GM19351 (cell line): ENCODE results near the gene LPP.
"Not testable (repeated sequence)": the region's sequence is repeated elsewhere in the genome, so short reads cannot be mapped to it uniquely, and the experiment has no call there.

Experiments used
- ATAC-seq: cut with Tn5 transposase; IDR thresholded peaks from one replicate; pipeline ENCODE4 v1.9.1; 2021; ENCODE audit warnings: mild to moderate bottlenecking, moderate library complexity; ENCODE audit not compliant: unreplicated experiment

The LPP gene

GRCh38 chr3:188690064-188690463, 536.1 kb downstream of the LPP start:
- ATAC-seq = no peak

DNA sequence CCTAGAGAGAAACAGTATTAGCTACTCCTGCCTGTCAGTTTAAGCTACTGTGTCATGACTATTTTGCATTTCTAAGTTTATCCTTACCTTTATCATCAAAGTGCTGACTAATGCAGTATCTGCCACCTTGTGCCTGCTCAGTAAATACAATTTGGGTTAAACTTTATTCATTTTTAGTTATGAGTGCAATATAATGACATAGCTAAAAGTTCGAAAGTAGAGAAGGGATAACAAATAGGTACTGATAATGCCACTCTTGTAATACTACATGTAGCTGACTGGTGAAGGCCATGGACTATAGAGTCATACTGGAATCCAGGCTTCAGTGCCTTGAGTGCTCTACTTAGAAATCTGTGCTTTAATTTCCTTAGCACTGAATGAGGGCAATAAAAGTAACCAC, 537.0 kb downstream of the LPP start:
- ATAC-seq = no peak

DNA sequence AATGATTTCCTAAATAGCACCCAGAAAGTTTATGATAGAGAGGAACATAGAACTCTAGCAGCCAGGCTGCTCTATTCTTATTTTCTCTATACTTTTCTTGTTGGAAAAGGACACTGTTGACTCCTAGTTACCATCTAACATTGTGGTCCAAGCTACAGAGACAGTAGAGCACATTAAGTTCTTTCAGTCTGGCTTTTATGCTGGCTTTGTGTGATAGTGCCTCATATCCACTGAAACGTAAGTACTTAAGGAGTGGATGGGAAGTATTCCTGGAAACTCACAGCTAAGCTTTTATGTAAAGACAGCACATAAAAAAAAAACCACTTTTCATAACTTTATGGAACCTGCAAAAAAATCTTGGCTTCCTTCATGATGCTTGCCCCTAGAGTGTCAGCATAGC, 537.7 kb downstream of the LPP start:
- ATAC-seq = no peak

GRCh38 chr3:188692700-188693099, 538.7 kb downstream of the LPP start:
- ATAC-seq = no peak

GRCh38 chr3:188693435-188693834, 539.5 kb downstream of the LPP start:
- ATAC-seq = no peak

- no peak for ATAC-seq
Measured at GRCh38 chr3:188695241-188695640, 541.3 kb downstream of the LPP start.

- peak; percentile 88 for ATAC-seq
Measured at GRCh38 chr3:188697127-188697526, 543.2 kb downstream of the LPP start.

DNA sequence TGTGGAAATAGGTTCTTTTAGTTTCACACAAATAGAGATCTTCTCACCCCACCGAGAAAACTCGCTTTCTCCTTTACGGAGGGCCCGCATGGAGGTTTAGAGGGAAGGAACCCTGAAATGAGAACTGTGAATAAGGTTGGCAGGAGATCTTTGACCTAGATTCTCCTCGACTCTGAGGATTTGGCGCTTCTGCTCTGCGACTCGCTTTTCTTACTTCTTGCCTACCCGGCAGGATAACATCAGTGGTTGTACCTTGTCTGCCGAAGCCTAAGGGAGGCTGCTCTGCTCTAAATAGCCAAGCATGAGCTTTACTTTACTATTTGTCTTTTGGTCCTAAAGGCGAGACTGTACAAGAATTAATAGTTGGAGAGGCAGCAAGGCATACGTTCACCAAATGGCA, 544.5 kb downstream of the LPP start:
- no peak for ATAC-seq

GRCh38 chr3:188700501-188700900, 546.5 kb downstream of the LPP start:
- no peak for ATAC-seq

DNA sequence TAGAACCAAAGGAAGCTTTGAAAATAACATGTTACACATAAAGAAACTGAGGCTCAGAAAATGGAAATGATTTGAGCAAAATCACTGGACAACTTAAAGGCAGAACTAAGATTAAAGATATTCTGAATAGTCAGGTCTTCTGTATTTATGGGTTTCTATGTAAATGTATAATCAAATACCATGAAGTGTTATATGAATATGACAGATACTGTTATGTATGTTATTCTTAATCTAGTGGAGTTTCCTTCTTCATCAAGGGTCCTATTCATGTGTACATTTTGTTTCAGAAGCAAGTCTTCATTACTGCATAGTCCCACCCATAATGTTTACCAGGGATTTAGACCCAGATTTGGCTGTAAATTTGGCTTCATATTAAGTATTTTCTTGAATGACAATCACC, 547.0 kb downstream of the LPP start:
- no peak for ATAC-seq

DNA sequence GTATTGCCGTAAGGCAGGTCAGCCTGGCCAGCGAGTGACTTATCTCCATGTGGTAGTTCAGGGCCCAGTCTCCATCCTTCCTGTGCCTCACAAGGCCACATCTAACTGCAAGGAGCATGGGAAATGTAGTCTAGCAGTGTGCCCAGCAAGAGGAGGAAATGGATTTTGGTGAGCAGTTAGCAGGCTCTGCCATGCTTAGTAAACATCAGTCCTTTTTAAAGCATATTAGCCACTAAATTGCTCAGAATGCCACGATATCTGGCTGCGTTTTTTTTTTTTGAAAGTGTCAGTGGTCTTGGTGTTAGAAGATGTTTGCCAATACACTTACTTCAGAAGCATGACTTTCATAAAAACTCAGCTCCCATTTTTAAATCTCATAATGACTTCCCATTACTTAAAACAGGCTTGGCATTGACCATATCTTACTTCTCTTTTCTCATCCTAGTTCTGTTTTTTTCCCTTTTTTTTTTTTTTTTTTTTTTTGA, 547.6 kb downstream of the LPP start:
- ATAC-seq = no peak

- not testable (repeated sequence) for ATAC-seq
Measured at GRCh38 chr3:188702028-188702427, 548.1 kb downstream of the LPP start.

GRCh38 chr3:188706176-188706575, 552.2 kb downstream of the LPP start:
- ATAC-seq = no peak

DNA sequence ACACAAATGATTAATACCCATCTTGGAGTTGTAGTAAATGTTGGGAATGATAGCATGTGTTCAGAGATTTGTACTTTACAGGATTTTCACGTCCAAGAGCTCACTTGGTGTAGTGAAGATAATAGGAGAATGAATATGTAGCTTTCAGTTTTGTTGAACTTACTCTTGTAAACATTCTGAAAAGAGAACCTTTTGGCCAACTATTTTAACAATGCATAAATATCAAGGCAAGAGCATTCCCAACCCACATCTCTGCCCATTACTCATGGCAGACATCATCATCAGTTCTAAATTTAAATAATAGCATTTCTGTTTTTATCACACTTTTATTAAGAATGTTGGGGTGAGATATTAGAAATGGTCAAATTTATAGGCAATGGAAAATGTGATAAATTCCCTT, 552.6 kb downstream of the LPP start:
- ATAC-seq = no peak

- ATAC-seq = no peak
Measured at GRCh38 chr3:188707381-188708288, 553.7 kb downstream of the LPP start.

- ATAC-seq = no peak
Measured at GRCh38 chr3:188711881-188712247, 557.9 kb downstream of the LPP start.

DNA sequence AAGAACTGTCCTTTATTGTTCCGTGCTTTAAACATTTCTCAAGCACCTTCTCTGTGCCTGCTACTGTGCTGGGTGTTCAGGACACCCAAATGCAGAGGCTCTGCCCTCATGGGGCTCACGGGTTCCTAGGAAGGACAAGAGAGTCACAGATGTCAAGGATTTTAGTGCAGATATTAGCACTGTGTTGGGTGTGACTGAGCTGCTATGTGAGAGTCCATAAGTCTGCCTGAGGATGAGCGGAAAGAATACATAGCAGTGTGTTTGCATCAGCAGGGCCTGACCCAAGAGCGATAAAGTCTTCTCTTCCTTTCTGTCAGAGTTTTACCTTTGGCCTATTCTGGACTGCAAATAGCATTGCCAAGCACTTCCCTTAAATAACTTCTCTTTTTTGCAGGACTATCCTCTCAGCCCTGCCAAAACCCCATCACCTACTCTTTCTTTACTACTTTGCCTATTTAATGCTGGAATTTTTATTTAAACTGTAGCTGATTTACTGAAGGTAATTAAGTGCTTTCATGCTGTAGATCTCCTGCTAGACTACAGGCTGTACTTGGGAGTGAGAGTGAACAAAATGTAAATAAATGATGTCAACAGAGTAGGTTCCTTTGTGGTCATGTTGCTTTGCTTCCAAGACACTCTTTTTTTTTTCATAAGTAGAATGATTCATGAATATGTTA, 558.4 kb downstream of the LPP start:
- no peak for ATAC-seq

GRCh38 chr3:188712991-188713390, 559.0 kb downstream of the LPP start:
- ATAC-seq = no peak

DNA sequence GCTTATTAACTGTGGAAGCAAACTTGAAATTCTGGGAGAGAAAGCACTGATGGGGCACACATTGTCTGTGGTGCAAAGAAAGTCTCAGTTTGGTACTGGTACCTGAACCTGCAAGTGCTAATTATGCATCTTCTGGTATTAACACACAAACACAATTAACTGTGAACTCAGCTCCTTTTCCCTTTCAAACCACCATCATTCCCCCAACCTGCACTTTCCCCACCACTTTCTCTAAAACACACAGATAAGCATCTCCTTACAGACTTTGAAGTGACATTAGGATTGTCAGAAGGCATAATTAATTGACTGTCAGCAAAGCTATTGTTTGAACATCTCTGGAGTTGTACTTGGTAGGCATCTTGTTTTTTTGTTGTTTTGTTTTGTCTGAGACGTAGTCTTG, 565.6 kb downstream of the LPP start:
- ATAC-seq = no peak

- ATAC-seq = no peak
Measured at GRCh38 chr3:188720215-188720614, 566.3 kb downstream of the LPP start.

- ATAC-seq = no peak
Measured at GRCh38 chr3:188720636-188721035, 566.7 kb downstream of the LPP start.

- ATAC-seq = no peak
Measured at GRCh38 chr3:188721312-188721711, 567.4 kb downstream of the LPP start.
